Measurements from ENCODE around the gene SYCN.
A peak's percentile ranks its signal among the peaks of the same experiment; 100 is the strongest.

SYCN gene

DNA sequence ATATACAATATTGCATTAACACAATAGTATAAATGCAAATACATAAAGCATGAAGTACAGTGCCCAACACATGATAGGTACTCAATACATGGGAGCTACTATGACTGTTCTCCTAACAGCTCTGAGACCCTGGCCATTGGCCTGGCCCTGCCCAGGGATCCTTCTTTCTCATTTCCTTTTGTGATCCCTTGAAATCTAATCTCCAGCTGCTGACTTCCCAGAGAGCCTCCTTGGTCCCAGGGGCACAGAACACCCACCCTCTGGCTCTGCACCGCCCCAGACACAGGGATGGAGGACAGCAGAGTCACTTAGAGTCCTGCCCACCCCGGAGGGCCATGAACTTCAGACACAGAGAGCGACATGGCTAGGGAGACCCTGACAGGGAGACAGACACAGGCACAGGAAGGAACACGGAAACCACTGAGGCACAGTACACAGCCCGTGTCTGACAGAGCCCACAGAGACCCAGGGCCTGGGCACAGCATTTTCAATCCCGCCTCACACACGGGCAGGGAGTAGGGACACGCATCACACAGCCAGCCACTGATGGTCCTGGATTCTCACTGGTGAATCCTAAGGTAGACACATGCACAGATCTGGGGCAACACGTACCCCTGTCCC, 4.2 kb upstream of the SYCN start:
- Mint-ChIP-seq H3K4me3 (no peak overlapping the region), H3K27ac (no peak overlapping the region), H3K36me3 (ENCODE audit: low read depth) (no peaks in the 10 kb centered on the region), H3K9me3 (no peaks in the 10 kb centered on the region), H3K4me1 (ENCODE audit: low read depth) (no peaks in the 10 kb centered on the region), H3K27me3 (peaks cover 22% of the 10 kb centered on the region)

DNA sequence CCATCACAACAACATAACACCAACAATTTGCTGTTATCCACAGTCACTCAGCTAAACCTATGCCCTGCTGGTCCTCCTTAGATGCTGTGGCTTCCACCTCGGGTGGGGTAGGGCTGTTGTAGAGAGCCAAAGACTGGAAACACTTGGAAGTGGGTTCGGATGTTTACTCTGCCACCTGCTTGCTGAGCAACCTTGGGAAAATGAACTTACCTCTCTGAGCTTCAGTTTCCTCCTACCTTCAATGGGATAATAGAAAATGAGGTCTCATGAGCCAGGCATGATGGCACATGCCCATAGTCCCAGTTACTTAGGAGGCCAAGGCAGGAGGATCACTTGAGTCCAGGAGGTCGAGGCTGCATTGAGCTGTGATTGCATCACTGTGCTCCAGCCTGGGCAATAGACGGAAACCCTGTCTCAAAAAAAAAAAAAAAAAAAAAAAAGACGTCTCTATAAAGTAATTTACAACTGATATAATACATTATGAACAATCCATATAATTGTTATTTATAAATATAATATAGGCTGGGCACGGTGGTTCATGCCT, 3.3 kb upstream of the SYCN start:
- H3K4me3 Mint-ChIP-seq, result no peak overlapping the region
- no peaks in the 10 kb centered on the region for H3K9me3 Mint-ChIP-seq

DNA sequence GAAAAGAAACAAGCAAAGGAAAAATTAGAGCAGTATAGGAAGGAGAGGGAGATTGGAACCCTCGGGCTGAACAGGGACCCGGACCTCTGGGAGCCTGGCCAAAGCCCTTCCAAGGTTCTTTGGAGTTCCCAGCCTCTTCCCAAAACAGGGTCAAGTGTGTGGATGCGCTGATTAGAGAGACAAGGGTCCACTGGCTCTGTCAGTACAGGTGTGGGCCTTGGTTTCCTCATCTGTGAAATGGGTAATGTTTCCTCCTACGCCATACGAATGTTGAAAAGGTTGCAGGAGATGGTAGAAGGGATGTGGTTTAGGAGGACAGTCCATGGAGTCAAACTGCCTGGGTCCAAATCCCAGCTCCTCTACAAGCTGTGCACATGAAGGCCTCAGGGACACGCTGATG, 2.1 kb upstream of the SYCN start:
- no peaks in the 10 kb centered on the region for H3K4me1 Mint-ChIP-seq (ENCODE audit: low read depth)
- H3K36me3 Mint-ChIP-seq (ENCODE audit: low read depth), result no peaks in the 10 kb centered on the region
- no peak overlapping the region for H3K27ac Mint-ChIP-seq
- H3K27me3 Mint-ChIP-seq, result peaks cover 41% of the 10 kb centered on the region
- H3K4me3 Mint-ChIP-seq, result no peak overlapping the region
- H3K9me3 Mint-ChIP-seq, result no peaks in the 10 kb centered on the region

More for the DNA sequence above, 3.3 kb upstream of the SYCN start:
- Mint-ChIP-seq H3K27ac (no peak overlapping the region), H3K4me1 (ENCODE audit: low read depth) (no peaks in the 10 kb centered on the region), H3K27me3 (peaks cover 29% of the 10 kb centered on the region), H3K36me3 (ENCODE audit: low read depth) (no peaks in the 10 kb centered on the region)

DNA sequence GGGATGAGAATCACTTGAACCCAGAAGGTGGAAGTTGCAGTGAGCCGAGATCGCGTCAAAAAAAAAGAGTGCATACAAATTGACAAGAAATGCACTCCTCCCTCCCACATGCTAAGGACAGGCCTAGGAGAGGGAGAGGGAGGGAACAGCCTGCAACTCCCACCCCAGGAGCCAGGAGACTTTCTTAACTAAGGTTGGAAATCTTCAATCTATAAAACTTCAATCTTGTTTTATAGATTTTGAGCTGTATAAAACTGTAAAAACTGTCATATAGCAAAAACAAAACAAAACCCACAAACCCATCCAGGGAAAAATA, 1.3 kb upstream of the SYCN start:
- no peak overlapping the region for H3K27ac Mint-ChIP-seq
- H3K36me3 Mint-ChIP-seq (ENCODE audit: low read depth), result no peaks in the 10 kb centered on the region
- H3K4me1 Mint-ChIP-seq (ENCODE audit: low read depth), result no peaks in the 10 kb centered on the region
- no peaks in the 10 kb centered on the region for H3K9me3 Mint-ChIP-seq
- H3K27me3 Mint-ChIP-seq, result peaks cover 49% of the 10 kb centered on the region
- H3K4me3 Mint-ChIP-seq, result no peak overlapping the region

DNA sequence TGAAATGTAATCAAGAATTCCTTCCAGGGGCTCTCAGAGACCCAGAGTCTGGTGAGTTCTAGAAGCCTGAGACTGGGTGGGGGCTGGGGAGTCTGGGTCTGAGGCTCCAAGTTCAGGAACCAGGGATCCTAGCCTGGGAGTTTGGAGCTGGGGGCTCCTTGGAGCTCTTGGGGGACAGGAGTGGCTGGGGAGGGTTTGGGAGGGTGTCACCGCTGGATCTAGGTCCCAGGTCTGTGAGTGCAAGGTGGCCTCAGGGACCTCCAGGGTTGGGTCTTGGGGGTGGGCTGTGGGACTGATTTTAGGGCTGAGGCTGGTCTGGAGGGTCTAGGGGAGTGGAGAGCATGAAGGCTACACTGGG, 1.1 kb downstream of the SYCN start:
- H3K4me3 Mint-ChIP-seq, result no peak overlapping the region
- no peaks in the 10 kb centered on the region for H3K36me3 Mint-ChIP-seq (ENCODE audit: low read depth)
- H3K27me3 Mint-ChIP-seq, result peaks cover 62% of the 10 kb centered on the region
- H3K9me3 Mint-ChIP-seq, result no peaks in the 10 kb centered on the region
- no peaks in the 10 kb centered on the region for H3K4me1 Mint-ChIP-seq (ENCODE audit: low read depth)
- no peak overlapping the region for H3K27ac Mint-ChIP-seq

DNA sequence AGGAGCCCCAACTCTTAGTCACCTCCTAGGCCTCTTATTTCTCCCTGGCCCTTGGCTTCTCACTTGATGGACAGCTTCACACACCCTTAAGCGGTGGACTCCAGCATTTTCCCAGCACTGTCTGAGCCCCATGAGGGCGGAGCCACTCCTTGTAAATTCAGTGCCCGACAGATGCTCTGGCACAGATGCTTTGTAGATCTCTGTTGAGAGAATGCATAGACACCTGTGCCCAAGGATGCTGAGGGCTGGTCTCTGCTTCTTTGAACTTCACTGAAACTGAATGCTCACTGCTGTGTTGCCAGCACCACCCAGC, 3.3 kb downstream of the SYCN start:
- Mint-ChIP-seq H3K4me3 (no peak overlapping the region), H3K27ac (no peak overlapping the region), H3K9me3 (no peaks in the 10 kb centered on the region), H3K36me3 (ENCODE audit: low read depth) (no peaks in the 10 kb centered on the region), H3K4me1 (ENCODE audit: low read depth) (peaks cover 12% of the 10 kb centered on the region), H3K27me3 (peaks cover 73% of the 10 kb centered on the region)

DNA sequence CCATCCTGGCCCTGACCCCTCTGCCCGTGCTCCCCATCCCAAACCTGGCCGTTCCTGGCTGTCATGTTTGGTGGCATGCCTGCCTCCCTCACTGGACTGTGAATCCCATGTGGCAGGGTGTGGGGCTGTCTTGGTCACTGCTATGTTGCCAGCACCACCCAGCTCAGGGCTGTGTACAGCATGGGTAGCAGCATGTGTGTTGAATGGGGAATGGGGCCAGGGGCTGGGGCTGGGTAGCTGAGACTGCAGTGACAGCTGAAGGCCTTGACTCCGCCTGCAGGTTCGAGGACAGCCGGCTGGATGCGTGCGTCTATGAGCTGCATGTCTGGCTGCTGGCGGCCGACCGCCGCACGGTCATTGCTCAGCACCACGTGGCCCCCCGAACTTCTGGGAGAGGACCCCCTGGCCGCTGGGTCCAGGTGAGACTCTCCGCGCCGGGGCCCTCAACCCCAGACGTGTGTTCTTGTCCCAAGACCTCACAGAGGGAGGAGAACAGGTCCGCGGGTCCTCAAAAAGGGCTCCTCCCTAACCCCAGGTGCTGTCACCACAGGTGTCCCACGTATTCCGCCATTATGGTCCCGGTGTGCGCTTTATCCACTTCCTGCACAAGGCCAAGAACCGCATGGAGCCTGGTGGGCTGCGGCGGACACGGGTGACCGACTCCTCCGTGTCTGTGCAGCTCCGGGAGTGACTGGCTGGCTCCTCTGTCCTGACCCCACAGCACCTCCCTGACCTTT, 3.8 kb downstream of the SYCN start:
- H3K4me1 Mint-ChIP-seq (ENCODE audit: low read depth), result peaks cover 15% of the 10 kb centered on the region
- no peaks in the 10 kb centered on the region for H3K36me3 Mint-ChIP-seq (ENCODE audit: low read depth)
- H3K27me3 Mint-ChIP-seq, result peaks cover 76% of the 10 kb centered on the region
- H3K4me3 Mint-ChIP-seq, result no peak overlapping the region
- H3K27ac Mint-ChIP-seq, result no peak overlapping the region
- no peaks in the 10 kb centered on the region for H3K9me3 Mint-ChIP-seq

DNA sequence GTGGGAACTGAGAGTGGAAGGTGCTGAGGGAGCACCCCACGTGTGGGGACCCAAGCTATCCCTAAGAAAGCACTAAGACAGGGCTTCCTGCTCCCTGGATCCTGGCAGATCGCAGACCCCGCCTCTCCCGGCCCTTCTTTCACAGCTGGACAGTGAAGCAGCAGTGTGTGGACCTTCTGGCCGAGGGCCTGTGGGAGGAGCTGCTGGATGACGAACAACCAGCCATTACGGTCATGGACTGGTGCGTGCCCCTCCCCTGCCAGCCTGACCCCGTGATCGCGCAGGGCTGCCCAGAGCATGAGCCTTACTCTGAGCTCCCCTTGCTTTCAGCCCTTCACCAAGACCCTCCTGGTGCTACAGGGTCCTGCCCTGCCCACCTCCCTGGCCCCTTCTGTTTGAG, 5.0 kb downstream of the SYCN start:
- peaks cover 76% of the 10 kb centered on the region for H3K27me3 Mint-ChIP-seq
- H3K4me3 Mint-ChIP-seq, result no peak overlapping the region
- no peaks in the 10 kb centered on the region for H3K9me3 Mint-ChIP-seq
- H3K27ac Mint-ChIP-seq, result no peak overlapping the region
- peaks cover 15% of the 10 kb centered on the region for H3K4me1 Mint-ChIP-seq (ENCODE audit: low read depth)
- H3K36me3 Mint-ChIP-seq (ENCODE audit: low read depth), result no peaks in the 10 kb centered on the region

DNA sequence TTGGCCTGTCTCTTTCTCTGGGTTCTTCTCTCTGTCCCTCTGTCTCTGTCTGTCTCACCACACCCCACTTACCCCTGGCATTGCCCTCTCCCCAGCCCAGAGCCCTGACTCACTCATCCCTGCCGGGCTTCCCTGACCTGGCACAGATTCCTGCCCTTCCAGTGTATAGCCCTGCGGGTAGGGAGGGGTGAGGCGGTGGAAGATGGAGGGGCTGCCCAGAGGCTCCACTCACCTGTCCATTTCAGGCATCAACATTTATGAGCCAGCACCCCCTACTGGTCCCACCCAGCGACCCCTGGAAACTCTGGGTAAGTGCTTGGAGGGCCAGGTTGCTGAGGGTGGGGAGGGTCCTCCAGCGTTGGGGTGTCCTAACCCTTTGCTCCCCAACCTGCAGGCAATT, 6.3 kb downstream of the SYCN start:
- peaks cover 69% of the 10 kb centered on the region for H3K27me3 Mint-ChIP-seq
- no peak overlapping the region for H3K27ac Mint-ChIP-seq
- peaks cover 15% of the 10 kb centered on the region for H3K4me1 Mint-ChIP-seq (ENCODE audit: low read depth)
- H3K4me3 Mint-ChIP-seq, result no peak overlapping the region
- H3K36me3 Mint-ChIP-seq (ENCODE audit: low read depth), result no peaks in the 10 kb centered on the region
- H3K9me3 Mint-ChIP-seq, result no peaks in the 10 kb centered on the region

DNA sequence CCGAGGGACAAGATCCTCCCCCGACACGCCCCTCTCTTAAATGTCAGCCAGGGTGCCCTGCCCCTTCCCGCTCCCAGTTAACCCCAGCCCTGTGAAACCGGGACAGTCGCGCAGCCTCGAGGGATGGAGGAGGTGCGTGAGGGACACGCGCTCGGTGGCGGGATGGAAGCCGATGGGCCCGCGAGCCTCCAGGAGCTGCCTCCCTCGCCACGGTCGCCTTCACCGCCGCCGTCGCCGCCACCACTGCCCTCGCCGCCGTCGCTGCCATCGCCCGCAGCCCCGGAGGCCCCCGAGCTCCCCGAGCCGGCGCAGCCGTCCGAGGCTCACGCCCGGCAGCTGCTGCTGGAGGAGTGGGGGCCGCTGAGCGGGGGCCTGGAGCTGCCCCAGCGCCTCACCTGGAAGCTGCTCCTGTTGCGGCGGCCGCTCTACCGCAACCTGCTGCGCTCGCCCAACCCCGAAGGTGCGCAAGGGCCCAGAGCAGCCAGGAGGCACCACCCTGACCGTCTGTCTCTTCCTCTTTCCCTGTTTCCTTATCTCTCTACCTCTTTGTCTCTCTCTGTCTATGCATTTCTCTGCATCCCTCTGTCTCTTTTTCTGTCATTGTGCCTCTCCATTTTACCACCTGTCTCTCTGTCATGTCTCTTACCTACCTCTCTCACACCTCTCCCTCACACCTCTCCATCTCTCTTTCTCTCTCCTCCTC, 7.1 kb downstream of the SYCN start, which contains the start of gene NCCRP1:
Gene NCCRP1 (plus strand): TSS at position 105 of the 703 bp plus-strand sequence. CDS start 19 bp downstream, at position 124.
- Mint-ChIP-seq H3K9me3 (no peaks in the 10 kb centered on the region), H3K4me1 (ENCODE audit: low read depth) (peaks cover 15% of the 10 kb centered on the region), H3K4me3 (peak within 1 kb of the TSS; percentile 43), H3K27ac (no peak within 1 kb of the TSS), H3K36me3 (ENCODE audit: low read depth) (no peaks in the 10 kb centered on the region), H3K27me3 (peaks cover 62% of the 10 kb centered on the region)

DNA sequence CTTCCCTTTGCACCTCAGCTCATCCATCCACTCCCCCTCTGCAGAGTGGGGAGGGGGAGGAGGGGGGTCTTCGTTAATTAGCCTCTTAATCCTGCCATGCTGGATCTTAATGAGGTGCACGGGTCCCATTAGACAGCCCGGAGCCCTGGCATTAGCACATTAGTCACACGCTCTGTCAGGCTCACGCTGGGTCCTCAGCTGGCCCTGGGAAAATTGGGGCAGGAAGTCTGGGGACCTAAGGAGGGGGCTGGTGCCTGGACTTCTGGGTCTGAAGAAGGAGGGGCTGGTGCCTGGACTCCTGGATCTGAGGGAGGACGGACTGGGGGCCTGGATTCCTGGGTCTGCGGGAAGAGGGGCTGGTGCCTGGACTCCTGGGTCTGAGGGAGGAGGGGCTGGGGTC, 7.7 kb downstream of the SYCN start:
- Mint-ChIP-seq H3K4me1 (ENCODE audit: low read depth) (peaks cover 15% of the 10 kb centered on the region), H3K27ac (no peak overlapping the region), H3K9me3 (no peaks in the 10 kb centered on the region), H3K4me3 (no peak overlapping the region), H3K36me3 (ENCODE audit: low read depth) (no peaks in the 10 kb centered on the region), H3K27me3 (peaks cover 55% of the 10 kb centered on the region)

DNA sequence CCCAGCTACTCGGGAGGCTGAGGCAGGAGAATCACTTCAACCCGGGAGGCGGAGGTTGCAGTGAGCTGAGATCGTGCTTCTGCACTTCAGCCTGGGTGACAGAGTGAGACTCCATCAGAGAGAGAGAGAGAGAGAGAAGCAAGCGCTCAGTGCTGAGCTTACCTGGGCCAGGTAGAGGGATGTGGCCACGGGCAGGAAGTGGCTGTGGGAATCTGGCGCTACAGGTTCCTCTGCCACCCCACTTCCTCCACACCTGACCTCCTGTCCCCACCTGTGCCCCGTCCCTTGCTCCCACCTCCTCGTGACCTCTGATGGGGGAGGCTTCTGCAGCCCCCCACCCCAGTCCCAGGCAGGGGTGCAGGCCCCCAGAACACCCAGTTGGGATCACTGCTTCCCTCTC, 8.3 kb downstream of the SYCN start:
- no peak overlapping the region for H3K4me3 Mint-ChIP-seq
- H3K36me3 Mint-ChIP-seq (ENCODE audit: low read depth), result no peaks in the 10 kb centered on the region
- no peak overlapping the region for H3K27ac Mint-ChIP-seq
- no peaks in the 10 kb centered on the region for H3K9me3 Mint-ChIP-seq
- peaks cover 50% of the 10 kb centered on the region for H3K27me3 Mint-ChIP-seq
- peaks cover 15% of the 10 kb centered on the region for H3K4me1 Mint-ChIP-seq (ENCODE audit: low read depth)

DNA sequence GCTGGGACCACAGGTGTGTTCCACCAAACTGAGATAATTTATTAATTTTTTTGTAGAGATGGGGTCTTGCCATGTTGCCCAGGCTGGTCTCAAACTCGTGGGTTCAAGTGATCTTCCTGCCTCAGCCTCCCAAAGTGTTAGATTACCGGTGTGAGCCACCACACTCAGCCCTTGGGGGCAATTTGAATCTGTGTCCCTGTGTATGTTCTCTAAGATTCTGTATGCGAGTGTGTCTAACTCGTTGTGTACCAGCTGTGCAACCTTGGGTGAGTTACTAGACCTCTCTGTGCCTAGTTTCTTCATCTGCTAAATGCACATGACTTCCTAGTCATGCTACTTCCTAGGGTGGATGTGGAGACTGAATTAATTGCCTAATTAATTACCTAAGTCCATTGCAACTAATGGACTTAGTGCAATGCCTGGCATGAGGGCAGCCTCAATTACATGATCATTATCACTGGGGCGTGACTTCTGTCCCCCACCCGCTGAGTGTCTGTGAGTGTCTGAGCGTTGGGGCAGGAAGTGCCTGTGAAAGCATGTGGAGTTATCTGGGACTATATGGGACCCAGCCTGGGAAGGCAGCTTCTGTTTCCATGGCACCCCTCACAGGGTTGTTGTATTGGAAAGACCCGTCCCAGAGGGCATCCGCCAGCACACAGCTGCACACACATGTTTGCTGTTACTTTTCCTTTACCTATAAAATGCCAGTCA, 9.1 kb downstream of the SYCN start:
- Mint-ChIP-seq H3K27me3 (peaks cover 46% of the 10 kb centered on the region), H3K4me1 (ENCODE audit: low read depth) (peaks cover 15% of the 10 kb centered on the region), H3K36me3 (ENCODE audit: low read depth) (no peaks in the 10 kb centered on the region), H3K4me3 (no peak overlapping the region), H3K9me3 (no peaks in the 10 kb centered on the region), H3K27ac (no peak overlapping the region)

DNA sequence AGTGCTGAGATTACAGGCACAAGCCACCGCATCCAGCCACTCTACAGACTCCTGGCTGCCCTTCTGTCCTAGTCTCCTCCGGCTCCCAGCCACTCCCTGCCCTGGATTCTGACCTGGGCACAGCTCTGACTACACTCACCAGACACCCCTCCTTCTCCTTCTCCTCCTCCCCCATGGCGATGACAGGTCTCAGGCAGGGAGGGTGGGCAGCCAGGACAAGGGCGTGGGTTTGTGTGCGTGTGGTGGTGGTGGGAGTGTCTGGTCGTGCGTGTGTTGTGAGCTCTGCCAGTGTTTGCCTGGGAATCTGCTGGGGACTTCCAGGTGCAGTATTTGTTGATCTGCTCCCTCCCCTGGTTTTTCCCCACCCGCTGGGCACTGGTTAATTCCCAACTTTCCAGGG, 10.3 kb downstream of the SYCN start:
- Mint-ChIP-seq H3K4me1 (ENCODE audit: low read depth) (peaks cover 15% of the 10 kb centered on the region), H3K9me3 (no peaks in the 10 kb centered on the region), H3K36me3 (ENCODE audit: low read depth) (no peaks in the 10 kb centered on the region), H3K27ac (no peak overlapping the region), H3K4me3 (no peak overlapping the region), H3K27me3 (peaks cover 44% of the 10 kb centered on the region)

DNA sequence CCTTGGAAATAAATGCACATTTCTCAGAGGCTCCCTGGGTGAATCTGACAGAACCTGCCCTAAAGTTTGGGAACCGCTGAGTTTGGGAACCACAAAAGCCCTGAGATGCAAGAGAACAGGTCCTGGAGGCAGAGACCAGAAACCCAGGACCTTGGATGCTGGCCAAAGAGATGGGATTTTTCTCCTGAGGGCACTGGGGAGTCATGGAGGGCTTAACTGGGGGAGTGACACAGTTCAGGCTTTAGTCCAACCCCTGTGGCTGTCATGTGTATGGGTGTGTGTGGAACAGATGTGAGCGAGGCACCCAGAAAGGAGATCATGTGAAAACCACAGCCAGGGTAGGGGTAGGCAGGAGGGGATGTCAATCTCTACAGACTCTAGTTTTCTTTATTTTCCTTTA, 11.2 kb downstream of the SYCN start:
- no peaks in the 10 kb centered on the region for H3K36me3 Mint-ChIP-seq (ENCODE audit: low read depth)
- H3K27ac Mint-ChIP-seq, result no peak overlapping the region
- H3K4me1 Mint-ChIP-seq (ENCODE audit: low read depth), result peaks cover 15% of the 10 kb centered on the region
- H3K27me3 Mint-ChIP-seq, result peaks cover 39% of the 10 kb centered on the region
- H3K4me3 Mint-ChIP-seq, result no peak overlapping the region
- H3K9me3 Mint-ChIP-seq, result no peaks in the 10 kb centered on the region
